Vagina (tissue), 2 donors: Measurements from ENCODE around the gene C1QTNF6.

Experiments
- CTCF ChIP-seq, 3 experiments: fragments of 450-650 bp in 2 of 3; fragments of 200-600 bp in 1 of 3; sonication (generic) in 1 of 3; IDR thresholded peaks; one replicate each; pipeline ENCODE4 v1.5.1; 2017 to 2019; ENCODE audit warnings: antibody characterized with exemption in 3 of 3, mild to moderate bottlenecking in 2 of 3, moderate library complexity in 2 of 3
- POLR2A ChIP-seq, 2 donors: fragments of 450-650 bp; IDR thresholded peaks; one replicate each; pipeline ENCODE4 v1.6.1; 2017; ENCODE audit warnings: antibody characterized with exemption in 2 of 2, mild to moderate bottlenecking in 2 of 2, moderate library complexity in 2 of 2

GRCh38 chr22:37226514-37226913 lies 38.5 kb upstream of the C1QTNF6 start:
- no peak for TF ChIP-seq CTCF (IDR thresholded peaks at IDR 0.05)
- TF ChIP-seq POLR2A (IDR thresholded peaks at IDR 0.05): no peak
